HCT116 (cell line): ENCODE measurements around the gene AP4S1. TPM values are rescaled to one million over a fixed set of nuclear protein-coding genes. Genes with fewer than 3 reads are reported as not detected.

Experiments
- ATAC-seq: fragments of 200-7000 bp; cut with Tn5 transposase; 2 replicates; pipeline ENCODE4 v1.9.1; 2020; ENCODE audit warnings: mild to moderate bottlenecking, moderate library complexity
- BruUV-seq: library from RNA; stranded (reverse); fragments of 400-500 nt; replicated peaks from 2 replicates; lab custom pipeline; 2021; lab: Mats Ljungman, UMichigan
- CTCF ChIA-PET: fragments of 300-600 bp; sonication (Branson Sonifier 250); formaldehyde crosslinking; loops from one replicate; lab custom pipeline; 2021; ENCODE audit warnings: antibody characterized with exemption; lab: Charles Lee
- POLR2A ChIA-PET: fragments of 300-600, 350-600 bp; sonication (Branson Sonifier 250); formaldehyde crosslinking; loops from one replicate; lab custom pipeline; 2021; ENCODE audit warnings: antibody characterized with exemption; lab: Charles Lee
- RAD21 ChIA-PET, 2 experiments: fragments of 300-600 bp; sonication (Branson Sonifier 250); formaldehyde crosslinking; loops; one replicate each; lab custom pipeline; 2023; ENCODE audit warnings: low total read pairs in 2 of 2; ENCODE audit not compliant: uncharacterized antibody in 2 of 2, unreplicated experiment in 2 of 2, low non-redundant PET in 1 of 2; lab: Charles Lee
- DNase-seq: peaks from one replicate; pipeline ENCODE4 v3.0.0-alpha.2; 2010; ENCODE audit warnings: low read depth, low spot score
- H2AFZ ChIP-seq: fragments of 200-600 bp; shearing (Covaris generic), sonication (generic); 2 replicates; pipeline ENCODE4 v1.6.1; 2017; ENCODE audit warnings: low read depth, mixed run types, mixed read lengths, antibody characterized with exemption, low read length; ENCODE audit not compliant: poor library complexity, severe bottlenecking
- H3K27ac ChIP-seq: 2 replicates; pipeline ENCODE4 v1.5.1; 2012; ENCODE audit warnings: low read depth, low read length
- H3K27me3 ChIP-seq: fragments of 200-600 bp; sonication (generic); 2 replicates; pipeline ENCODE4 v1.6.1; 2016; ENCODE audit warnings: mixed run types, low read length, mixed read lengths; ENCODE audit not compliant: insufficient read depth
- H3K36me3 ChIP-seq, 2 experiments: fragments of 200-500 bp in 1 of 2; fragments of 200-600 bp in 1 of 2; sonication (Bioruptor generic) in 1 of 2; sonication (generic) in 1 of 2; 2 replicates each; pipeline versions ENCODE4 v1.5.1 to v1.6.1; 2014 to 2016; ENCODE audit warnings: low read length in 2 of 2, inconsistent platforms in 1 of 2, mixed read lengths in 1 of 2, mixed run types in 1 of 2; ENCODE audit not compliant: insufficient read depth in 2 of 2, control insufficient read depth in 1 of 2
- H3K4me1 ChIP-seq, 2 experiments: fragments of 200-600 bp in 1 of 2; sonication (generic) in 1 of 2; 2 replicates each; pipeline versions ENCODE4 v1.5.1 to v1.6.1; 2012 to 2017; ENCODE audit warnings: low read length in 2 of 2, inconsistent platforms in 1 of 2, mild to moderate bottlenecking in 1 of 2, mixed read lengths in 1 of 2, mixed run types in 1 of 2, moderate library complexity in 1 of 2; ENCODE audit not compliant: insufficient read depth in 2 of 2, control insufficient read depth in 1 of 2
- H3K4me2 ChIP-seq: fragments of 200-600 bp; sonication (generic); 2 replicates; pipeline ENCODE4 v1.6.1; 2017; ENCODE audit warnings: mixed run types, low read length, mixed read lengths
- H3K4me3 ChIP-seq, 2 experiments: fragments of 200-600 bp in 1 of 2; sonication (generic) in 1 of 2; replicated peaks in 1 of 2; 2 replicates each; pipeline ENCODE4 v1.5.1; 2011 to 2016; ENCODE audit warnings: low read length in 2 of 2, control low read depth in 1 of 2, low read depth in 1 of 2, mild to moderate bottlenecking in 1 of 2, mixed read lengths in 1 of 2, mixed run types in 1 of 2
- H3K79me2 ChIP-seq: fragments of 200-600 bp; sonication (generic); 2 replicates; pipeline ENCODE4 v1.6.1; 2017; ENCODE audit warnings: mild to moderate bottlenecking, mixed run types, low read length, moderate library complexity, mixed read lengths; ENCODE audit not compliant: insufficient read depth
- H3K9ac ChIP-seq: fragments of 200-600 bp; sonication (generic); 2 replicates; pipeline ENCODE4 v1.6.1; 2016; ENCODE audit warnings: low read length, mixed read lengths
- H3K9me2 ChIP-seq: fragments of 200-600 bp; sonication (generic), shearing (Covaris generic); 2 replicates; pipeline ENCODE4 v1.6.1; 2017; ENCODE audit warnings: mixed run types, mild to moderate bottlenecking, moderate library complexity; ENCODE audit not compliant: insufficient read depth
- H3K9me3 ChIP-seq, 2 experiments: fragments of 200-500 bp in 1 of 2; fragments of 200-600 bp in 1 of 2; sonication (Bioruptor generic) in 1 of 2; sonication (generic) in 1 of 2; 2 replicates each; pipeline ENCODE4 v1.6.1; 2014 to 2017; ENCODE audit warnings: low read length in 2 of 2, mixed read lengths in 2 of 2, inconsistent platforms in 1 of 2, low read depth in 1 of 2, mild to moderate bottlenecking in 1 of 2, mixed run types in 1 of 2, moderate library complexity in 1 of 2; ENCODE audit not compliant: control insufficient read depth in 1 of 2, insufficient read depth in 1 of 2
- H4K20me1 ChIP-seq: fragments of 200-600 bp; sonication (generic), shearing (Covaris generic); 2 replicates; pipeline ENCODE4 v1.6.1; 2017; ENCODE audit warnings: mixed run types, mild to moderate bottlenecking, moderate library complexity; ENCODE audit not compliant: insufficient read depth
- EZH2 ChIP-seq: fragments of 200-600 bp; sonication (generic); IDR thresholded peaks from 2 replicates; pipeline ENCODE4 v1.6.1; 2017; ENCODE audit warnings: antibody characterized with exemption, mixed run types
- EZH2phosphoT487 ChIP-seq: fragments of 200-600 bp; IDR thresholded peaks from 2 replicates; pipeline ENCODE4 v1.6.1; 2018; ENCODE audit warnings: antibody characterized with exemption, borderline replicate concordance
- POLR2A ChIP-seq: IDR thresholded peaks from 2 replicates; pipeline ENCODE4 v1.7.0; 2011; ENCODE audit warnings: borderline replicate concordance; ENCODE audit not compliant: insufficient read depth, insufficient read length; ENCODE audit errors: extremely low read depth
- POLR2AphosphoS5 ChIP-seq: IDR thresholded peaks from 2 replicates; pipeline ENCODE4 v1.6.1; 2011; ENCODE audit warnings: mild to moderate bottlenecking, low read depth, low read length, moderate library complexity
- SIN3A ChIP-seq: IDR thresholded peaks from 2 replicates; pipeline ENCODE4 v1.6.1; 2012; ENCODE audit warnings: low read depth
- SRF ChIP-seq: IDR thresholded peaks from 2 replicates; pipeline ENCODE4 v1.6.1; 2012; ENCODE audit warnings: low read depth
- YY1 ChIP-seq: IDR thresholded peaks from 2 replicates; pipeline ENCODE4 v1.6.1; 2011; ENCODE audit warnings: low read length, low read depth, moderate library complexity, mild to moderate bottlenecking; ENCODE audit not compliant: insufficient replicate concordance; ENCODE audit errors: extremely low read depth
- ZFX ChIP-seq: fragments of 450-650 bp; IDR thresholded peaks from 2 replicates; pipeline ENCODE4 v1.6.1; 2017
- intact Hi-C: fragments of 100-400 bp; cut with micrococcal nuclease; formaldehyde crosslinking; loops from 2 replicates; pipeline ENCODE4 v1.10.0; 2022
- total RNA-seq: library from RNA; stranded (reverse); gene quantifications from one replicate; pipeline ENCODE4 v1.2.1, GENCODE V29; 2021; ENCODE audit not compliant: unreplicated experiment
- TF ChIP-seq, protein P1 (sequence below): IDR thresholded peaks from 2 replicates; pipeline ENCODE4 v1.6.1; 2011; ENCODE audit warnings: mild to moderate bottlenecking, low read length, moderate library complexity; ENCODE audit not compliant: insufficient replicate concordance; ENCODE audit errors: extremely low read depth

AP4S1 gene
- total RNA-seq, 1 experiment from 2014 or later: 5.0 TPM

DNA sequence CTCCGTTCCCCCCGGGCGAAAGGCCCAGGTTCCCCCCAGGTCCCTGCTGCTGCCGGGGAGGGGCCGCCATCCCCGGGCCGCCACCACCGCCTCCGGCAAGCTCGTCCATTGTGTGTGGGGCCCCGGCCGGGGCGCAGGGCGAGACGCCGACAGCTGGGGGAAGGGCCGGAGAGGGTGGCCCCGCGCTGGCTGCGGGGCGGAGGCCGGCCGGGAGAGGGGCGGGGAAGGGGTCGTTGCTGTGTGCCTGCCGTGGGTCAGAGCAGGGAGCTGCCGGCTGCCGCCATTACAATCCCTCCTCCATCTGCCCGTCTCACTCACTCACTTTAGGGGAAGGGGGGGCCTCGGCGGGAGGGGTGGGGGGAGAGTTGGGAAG is 614 bp downstream of the AP4S1 start, which contains the start of gene STRN3:
TSS of gene STRN3 (minus strand) at position 303 of the 373 bp plus-strand sequence. CDS start at position 109, 194 bp downstream.
- BruUV-seq: no TSS peak
- RAD21 ChIA-PET: interaction anchor here in 1 of 2 experiments (0.6 kb wide), 1 partner anchor 103 kb away, joined by 3 read pairs; no protein-coding TSS in a partner anchor
- no peak; the same call in 1 of the 2 replicates for TF ChIP-seq POLR2AphosphoS5
- peak; percentile 69; the same call in 1 of the 2 replicates for TF ChIP-seq ZFX
- no peak for TF ChIP-seq EZH2phosphoT487
- peak; percentile 37; the same call in 1 of the 2 replicates for TF ChIP-seq SIN3A
- TF ChIP-seq YY1: peak; percentile 80
- TF ChIP-seq POLR2A: peak; percentile 45
- TF ChIP-seq, protein P1, sequence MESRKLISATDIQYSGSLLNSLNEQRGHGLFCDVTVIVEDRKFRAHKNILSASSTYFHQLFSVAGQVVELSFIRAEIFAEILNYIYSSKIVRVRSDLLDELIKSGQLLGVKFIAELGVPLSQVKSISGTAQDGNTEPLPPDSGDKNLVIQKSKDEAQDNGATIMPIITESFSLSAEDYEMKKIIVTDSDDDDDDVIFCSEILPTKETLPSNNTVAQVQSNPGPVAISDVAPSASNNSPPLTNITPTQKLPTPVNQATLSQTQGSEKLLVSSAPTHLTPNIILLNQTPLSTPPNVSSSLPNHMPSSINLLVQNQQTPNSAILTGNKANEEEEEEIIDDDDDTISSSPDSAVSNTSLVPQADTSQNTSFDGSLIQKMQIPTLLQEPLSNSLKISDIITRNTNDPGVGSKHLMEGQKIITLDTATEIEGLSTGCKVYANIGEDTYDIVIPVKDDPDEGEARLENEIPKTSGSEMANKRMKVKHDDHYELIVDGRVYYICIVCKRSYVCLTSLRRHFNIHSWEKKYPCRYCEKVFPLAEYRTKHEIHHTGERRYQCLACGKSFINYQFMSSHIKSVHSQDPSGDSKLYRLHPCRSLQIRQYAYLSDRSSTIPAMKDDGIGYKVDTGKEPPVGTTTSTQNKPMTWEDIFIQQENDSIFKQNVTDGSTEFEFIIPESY: no peak
- no peak for TF ChIP-seq EZH2
- TF ChIP-seq SRF: no peak

More for the DNA sequence above, 614 bp downstream of the AP4S1 start, which contains the start of gene STRN3:
- POLR2A ChIA-PET: interaction anchor here (0.6 to 1.9 kb wide), 20 partner anchors 9 to 394 kb away, joined by 3 to 9 read pairs (median 3); partner anchors contain the start of gene HEATR5A
- Histone ChIP-seq H3K36me3 (peaks cover 0 to 6% of the 10 kb centered on the region in 2 experiments; a peak in 2 of 4 replicates), H3K79me2 (peaks cover 63% of the 10 kb centered on the region), H4K20me1 (no peaks in the 10 kb centered on the region), H3K9me3 (no peaks in the 10 kb centered on the region), H3K27ac (peak within 1 kb of the TSS; percentile 97), H3K9ac (peak within 1 kb of the TSS; percentile 97), H3K4me2 (peak within 1 kb of the TSS; percentile 85), H3K27me3 (no peaks in the 10 kb centered on the region), H3K9me2 (no peaks in the 10 kb centered on the region; the same call in 1 of the 2 replicates), H3K4me1 (peaks cover 43 to 49% of the 10 kb centered on the region in 2 experiments), H3K4me3 (peak within 1 kb of the TSS; percentile 80 to 91), H2AFZ (peak within 1 kb of the TSS; percentile 22)
- intact Hi-C loops: loop anchor here (1.0 to 2.0 kb wide), 2 partner anchors 57 to 60 kb away; no protein-coding TSS in a partner anchor
- CTCF ChIA-PET: interaction anchor here (1.1 kb wide), 1 partner anchor 13 kb away, joined by 4 read pairs; no protein-coding TSS in a partner anchor
- no peak for ATAC-seq
- no peak for DNase-seq
